ENCODE data around the gene DYSF. TPM values are rescaled to one million over a fixed set of nuclear protein-coding genes. Genes with fewer than 3 reads are reported as not detected.

DYSF gene
- total RNA-seq, 1 donor from 2014 or later: 42.8 TPM

GRCh38 chr2:71466301-71467179 lies 13.2 kb downstream of the DYSF start:
- Histone ChIP-seq H3K4me3 (ENCODE audit: low read depth, low read length) (peak overlapping the region; percentile 54), H3K27me3 (ENCODE audit: control insufficient read depth, insufficient read depth, low read length) (peaks cover 15% of the 10 kb centered on the region), H3K36me3 (ENCODE audit: control insufficient read depth, insufficient read depth, low read length) (no peaks in the 10 kb centered on the region)
- TF ChIP-seq, protein P1, sequence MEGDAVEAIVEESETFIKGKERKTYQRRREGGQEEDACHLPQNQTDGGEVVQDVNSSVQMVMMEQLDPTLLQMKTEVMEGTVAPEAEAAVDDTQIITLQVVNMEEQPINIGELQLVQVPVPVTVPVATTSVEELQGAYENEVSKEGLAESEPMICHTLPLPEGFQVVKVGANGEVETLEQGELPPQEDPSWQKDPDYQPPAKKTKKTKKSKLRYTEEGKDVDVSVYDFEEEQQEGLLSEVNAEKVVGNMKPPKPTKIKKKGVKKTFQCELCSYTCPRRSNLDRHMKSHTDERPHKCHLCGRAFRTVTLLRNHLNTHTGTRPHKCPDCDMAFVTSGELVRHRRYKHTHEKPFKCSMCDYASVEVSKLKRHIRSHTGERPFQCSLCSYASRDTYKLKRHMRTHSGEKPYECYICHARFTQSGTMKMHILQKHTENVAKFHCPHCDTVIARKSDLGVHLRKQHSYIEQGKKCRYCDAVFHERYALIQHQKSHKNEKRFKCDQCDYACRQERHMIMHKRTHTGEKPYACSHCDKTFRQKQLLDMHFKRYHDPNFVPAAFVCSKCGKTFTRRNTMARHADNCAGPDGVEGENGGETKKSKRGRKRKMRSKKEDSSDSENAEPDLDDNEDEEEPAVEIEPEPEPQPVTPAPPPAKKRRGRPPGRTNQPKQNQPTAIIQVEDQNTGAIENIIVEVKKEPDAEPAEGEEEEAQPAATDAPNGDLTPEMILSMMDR (IDR thresholded peaks at IDR 0.05; ENCODE audit: insufficient read depth, low read length, poor library complexity, severe bottlenecking): no peak
- no peak for DNase-seq (ENCODE audit: low read depth)

- H3K27me3 ChIP-seq (ENCODE audit: control insufficient read depth, insufficient read depth, low read length): peaks cover 15% of the 10 kb centered on the region
- H3K36me3 ChIP-seq (ENCODE audit: control insufficient read depth, insufficient read depth, low read length): no peaks in the 10 kb centered on the region
- TF ChIP-seq, protein P1 (IDR thresholded peaks at IDR 0.05; ENCODE audit: insufficient read depth, low read length, poor library complexity, severe bottlenecking): no peak
- H3K4me3 ChIP-seq (ENCODE audit: low read depth, low read length): peak overlapping the region; percentile 54
- DNase-seq (ENCODE audit: low read depth): no peak
Observed at GRCh38 chr2:71467180-71467815, 13.9 kb downstream of the DYSF start.

GRCh38 chr2:71468279-71469015 lies 15.1 kb downstream of the DYSF start:
- no peak for DNase-seq (ENCODE audit: low read depth)
- H3K4me3 ChIP-seq (ENCODE audit: low read depth, low read length): no peak overlapping the region
- TF ChIP-seq, protein P1 (IDR thresholded peaks at IDR 0.05; ENCODE audit: insufficient read depth, low read length, poor library complexity, severe bottlenecking): no peak
- no peaks in the 10 kb centered on the region for H3K36me3 ChIP-seq (ENCODE audit: control insufficient read depth, insufficient read depth, low read length)
- H3K27me3 ChIP-seq (ENCODE audit: control insufficient read depth, insufficient read depth, low read length): peaks cover 15% of the 10 kb centered on the region

DNA sequence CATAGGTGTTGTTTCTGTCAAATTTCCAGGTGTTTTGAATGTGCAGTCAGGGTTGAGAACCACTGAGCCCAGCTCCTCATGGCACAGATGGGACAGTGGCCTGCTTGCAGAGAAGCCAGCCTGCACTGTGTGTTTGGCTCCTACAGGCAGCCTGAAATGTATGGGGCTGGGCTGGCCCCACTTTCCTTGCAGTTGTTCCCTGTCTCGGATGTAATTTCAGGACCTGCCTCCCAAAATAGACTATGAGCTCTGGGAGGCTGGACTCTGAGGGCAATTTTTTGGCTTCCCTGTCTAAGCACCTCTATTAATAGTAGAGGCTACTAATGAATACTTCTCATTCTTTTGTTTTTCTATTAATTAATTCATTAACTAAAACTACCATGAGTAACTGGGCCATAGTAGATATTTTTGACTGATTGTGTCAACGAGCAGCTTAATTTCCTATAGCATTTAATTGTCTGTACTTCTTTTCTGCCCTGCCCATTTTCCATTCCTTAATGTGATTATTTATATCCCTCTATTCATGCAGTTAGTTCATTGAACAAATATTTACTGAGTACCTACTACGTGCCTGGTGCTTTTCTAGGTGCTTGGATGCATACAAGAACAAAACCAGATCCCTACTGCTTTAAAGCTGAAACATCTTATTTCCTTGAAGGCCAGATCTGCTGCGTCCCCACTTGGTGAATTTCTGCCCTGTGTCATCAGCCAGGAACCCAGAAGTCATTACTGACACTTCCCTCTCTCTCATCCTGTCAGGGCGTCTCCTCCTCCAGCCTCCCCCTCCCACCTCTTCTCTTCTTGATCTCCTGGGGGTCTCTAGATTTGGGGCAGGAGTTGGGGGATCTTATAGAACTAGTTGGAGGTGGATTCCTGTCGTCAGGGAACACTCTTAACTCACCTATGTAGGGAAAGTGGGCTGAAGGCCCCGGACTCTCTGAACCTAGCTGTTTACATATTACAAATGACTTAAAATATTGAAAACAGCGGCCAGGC lies 16.3 kb downstream of the DYSF start:
- no peaks in the 10 kb centered on the region for H3K36me3 ChIP-seq (ENCODE audit: control insufficient read depth, insufficient read depth, low read length)
- peaks cover 12% of the 10 kb centered on the region for H3K27me3 ChIP-seq (ENCODE audit: control insufficient read depth, insufficient read depth, low read length)
- DNase-seq (ENCODE audit: low read depth): no peak
- TF ChIP-seq, protein P1 (IDR thresholded peaks at IDR 0.05; ENCODE audit: insufficient read depth, low read length, poor library complexity, severe bottlenecking): no peak
- H3K4me3 ChIP-seq (ENCODE audit: low read depth, low read length): no peak overlapping the region

DNA sequence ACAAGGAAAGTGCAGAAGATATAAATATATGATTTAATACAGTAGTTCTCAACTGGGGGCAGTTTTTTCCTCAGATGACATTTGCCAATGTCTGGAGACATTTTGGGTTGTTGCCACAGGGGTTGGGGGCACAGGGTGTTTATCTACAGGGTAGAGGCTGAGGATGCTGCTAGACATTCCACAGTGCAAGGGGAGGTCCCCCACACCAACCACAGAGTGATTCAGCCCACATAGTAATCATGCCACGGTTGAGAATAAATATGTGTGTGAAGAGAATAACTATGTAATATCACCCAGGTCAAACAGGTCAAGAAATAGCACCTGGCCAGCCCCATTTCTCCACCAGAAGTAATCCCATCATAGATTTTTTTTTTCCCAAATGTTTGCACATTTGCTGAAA lies 17.9 kb downstream of the DYSF start:
- no peaks in the 10 kb centered on the region for H3K27me3 ChIP-seq (ENCODE audit: control insufficient read depth, insufficient read depth, low read length)
- DNase-seq (ENCODE audit: low read depth): peak; percentile 41
- TF ChIP-seq, protein P1 (IDR thresholded peaks at IDR 0.05; ENCODE audit: insufficient read depth, low read length, poor library complexity, severe bottlenecking): no peak
- H3K36me3 ChIP-seq (ENCODE audit: control insufficient read depth, insufficient read depth, low read length): no peaks in the 10 kb centered on the region
- H3K4me3 ChIP-seq (ENCODE audit: low read depth, low read length): no peak overlapping the region
